NOMO-1 treated with DMSO at 0.1 percent for 48 hours (cell line): Measurements from ENCODE around the gene HYI.

Experiments used
- DNase-seq: peaks from one replicate; lab custom pipeline; 2025; ENCODE audit not compliant: unreplicated experiment; lab: John Stamatoyannopoulos, UW

The HYI gene

DNA sequence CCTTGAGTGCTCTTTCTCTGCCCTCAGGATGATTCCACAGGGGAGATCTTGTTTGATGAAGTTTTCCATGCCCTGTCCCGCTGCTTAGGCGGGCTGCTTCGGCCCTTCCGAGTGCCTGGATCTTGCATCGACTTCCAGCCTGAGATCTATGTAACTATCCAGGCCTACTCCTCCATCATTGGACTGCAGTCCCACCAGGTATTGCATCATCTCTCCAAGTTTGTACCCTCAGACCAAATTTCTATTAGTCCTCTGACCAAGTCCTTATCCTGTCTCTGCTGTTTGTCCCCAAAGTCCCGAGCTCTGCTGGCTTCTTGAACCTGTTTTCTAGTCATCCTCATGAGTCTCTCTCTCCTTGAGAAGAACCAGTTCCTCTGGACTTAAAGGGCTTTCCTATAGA lies 49.4 kb downstream of the HYI start:
- no peak for DNase-seq

DNA sequence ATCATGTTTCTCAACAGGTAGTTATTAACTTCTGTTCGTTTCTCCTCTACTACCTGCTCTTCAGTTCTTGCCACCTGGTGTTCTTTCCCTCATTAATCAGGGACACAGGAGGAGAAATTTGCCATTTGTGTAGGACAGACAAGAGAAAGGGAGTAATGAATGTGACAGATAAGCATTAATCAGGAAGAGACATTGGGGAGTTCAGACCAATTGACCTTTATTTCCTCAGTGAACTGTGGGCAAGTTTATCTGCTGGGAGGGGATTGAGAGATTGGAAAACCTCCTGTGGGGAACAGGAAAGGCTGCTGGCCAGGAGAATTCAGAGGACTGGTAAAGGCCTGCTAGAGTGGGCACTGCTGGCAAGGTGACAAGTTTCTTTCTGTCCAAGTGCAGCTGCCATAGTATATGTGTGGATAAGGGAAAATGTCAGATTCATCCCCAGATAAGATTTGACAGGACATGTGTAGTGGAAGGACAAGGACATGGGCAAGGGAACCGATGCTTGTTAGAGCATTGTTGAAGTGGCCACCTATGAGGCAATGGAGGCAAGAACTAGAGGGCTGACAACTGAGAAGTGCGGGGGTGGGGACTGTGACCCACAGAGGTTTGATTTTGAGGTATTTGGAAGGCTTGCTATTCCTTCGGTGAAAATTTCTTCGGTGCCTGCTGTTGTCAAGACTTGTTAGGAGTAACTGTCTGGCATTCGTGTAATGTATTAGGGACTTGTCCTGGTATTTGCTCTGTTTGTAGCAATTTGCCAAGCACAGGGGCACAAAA lies 51.5 kb downstream of the HYI start:
- DNase-seq: no peak
